ENCODE results near the gene ZNF283.

- TF ChIP-seq, protein P1, sequence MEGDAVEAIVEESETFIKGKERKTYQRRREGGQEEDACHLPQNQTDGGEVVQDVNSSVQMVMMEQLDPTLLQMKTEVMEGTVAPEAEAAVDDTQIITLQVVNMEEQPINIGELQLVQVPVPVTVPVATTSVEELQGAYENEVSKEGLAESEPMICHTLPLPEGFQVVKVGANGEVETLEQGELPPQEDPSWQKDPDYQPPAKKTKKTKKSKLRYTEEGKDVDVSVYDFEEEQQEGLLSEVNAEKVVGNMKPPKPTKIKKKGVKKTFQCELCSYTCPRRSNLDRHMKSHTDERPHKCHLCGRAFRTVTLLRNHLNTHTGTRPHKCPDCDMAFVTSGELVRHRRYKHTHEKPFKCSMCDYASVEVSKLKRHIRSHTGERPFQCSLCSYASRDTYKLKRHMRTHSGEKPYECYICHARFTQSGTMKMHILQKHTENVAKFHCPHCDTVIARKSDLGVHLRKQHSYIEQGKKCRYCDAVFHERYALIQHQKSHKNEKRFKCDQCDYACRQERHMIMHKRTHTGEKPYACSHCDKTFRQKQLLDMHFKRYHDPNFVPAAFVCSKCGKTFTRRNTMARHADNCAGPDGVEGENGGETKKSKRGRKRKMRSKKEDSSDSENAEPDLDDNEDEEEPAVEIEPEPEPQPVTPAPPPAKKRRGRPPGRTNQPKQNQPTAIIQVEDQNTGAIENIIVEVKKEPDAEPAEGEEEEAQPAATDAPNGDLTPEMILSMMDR (IDR thresholded peaks at IDR 0.05), result no peak
- no peak for TF ChIP-seq POLR2AphosphoS5 (IDR thresholded peaks at IDR 0.05; ENCODE audit: insufficient read depth in 1 of 2, low read depth in 1 of 2)
These were observed 56.7 kb downstream of the ZNF283 start, which contains the start of gene ZNF404 for GRCh38 chr19:43883864-43884263.
